ENCODE results near the gene TTC23L.

Gene TTC23L

DNA sequence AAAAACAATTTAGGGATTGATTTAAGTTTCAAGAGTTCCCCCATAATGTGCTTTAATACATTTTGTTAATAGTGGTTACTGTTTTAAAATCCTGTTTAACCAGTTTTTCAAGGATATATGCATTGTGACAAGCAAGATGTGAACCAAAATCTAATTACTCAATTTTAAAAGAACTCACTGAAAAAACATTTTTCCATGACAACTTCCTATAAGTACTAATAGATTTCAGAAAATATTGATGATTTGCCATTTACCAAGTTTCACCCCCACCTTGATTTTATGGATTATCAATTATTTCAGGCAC is 85.5 kb downstream of the TTC23L start:
- no peak for DNase-seq

DNA sequence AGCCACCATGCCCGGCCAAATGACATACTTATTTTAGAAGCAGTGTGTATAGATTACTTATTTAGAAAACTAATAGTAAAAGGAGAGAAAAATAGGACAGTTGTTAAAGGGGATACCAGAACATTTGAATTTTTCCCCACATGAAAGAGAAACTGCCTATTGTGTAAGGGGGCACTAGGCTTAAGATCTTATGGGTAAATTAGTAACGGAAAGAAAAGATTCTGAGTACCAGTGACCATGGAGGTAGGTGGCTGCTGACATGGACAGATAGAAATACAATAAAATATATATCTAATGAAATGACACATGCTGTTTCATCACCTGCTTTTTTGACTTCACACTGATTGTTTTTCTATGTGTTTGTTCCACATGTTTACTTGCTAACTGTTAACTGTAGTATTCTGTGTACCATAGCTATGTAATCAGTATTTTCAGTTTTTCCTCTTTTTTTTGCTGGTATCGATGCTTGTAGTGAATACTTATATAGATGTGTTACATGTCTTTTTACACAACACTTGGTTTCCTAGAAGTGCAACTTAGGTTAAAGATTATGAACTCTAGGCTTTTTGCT is 87.4 kb downstream of the TTC23L start:
- DNase-seq: no peak

DNA sequence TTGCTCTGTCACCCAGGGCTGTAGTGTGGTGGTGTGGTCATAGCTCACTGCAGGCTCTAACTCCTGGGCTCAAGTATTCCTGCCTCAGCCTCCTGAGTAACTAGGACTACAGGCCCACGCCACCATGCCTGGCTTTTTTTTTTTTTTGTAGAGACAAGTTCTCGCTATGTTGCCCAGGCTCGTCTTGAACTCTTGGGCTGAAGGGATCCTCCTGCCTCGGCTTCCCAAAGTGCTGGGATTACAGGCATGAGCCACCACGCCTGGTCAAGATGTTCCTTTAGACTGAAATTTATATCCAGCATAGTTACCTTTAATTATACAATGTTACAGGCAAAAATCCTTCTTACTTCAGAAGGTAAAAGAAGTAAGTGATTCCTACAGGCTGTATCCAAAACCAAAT is 88.8 kb downstream of the TTC23L start:
- DNase-seq: no peak

DNA sequence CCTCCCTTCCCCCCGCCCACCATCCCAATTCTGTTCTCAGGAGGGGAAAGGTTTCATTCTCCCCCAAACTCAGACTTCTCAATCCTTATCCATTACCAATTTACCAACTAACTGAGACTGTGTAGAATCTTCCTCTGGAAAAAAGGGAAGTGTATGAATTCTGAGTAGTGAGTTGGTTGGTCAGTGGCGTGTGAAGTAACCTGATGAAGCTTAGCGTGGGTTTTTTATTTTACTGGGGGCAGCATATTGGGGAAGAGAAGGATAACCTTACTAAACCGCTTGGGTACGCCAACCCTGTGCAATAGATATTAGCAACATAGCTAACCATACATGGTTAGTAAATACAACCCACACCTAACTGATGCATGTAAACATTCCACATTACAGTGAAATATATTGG is 89.3 kb downstream of the TTC23L start:
- DNase-seq: no peak

DNA sequence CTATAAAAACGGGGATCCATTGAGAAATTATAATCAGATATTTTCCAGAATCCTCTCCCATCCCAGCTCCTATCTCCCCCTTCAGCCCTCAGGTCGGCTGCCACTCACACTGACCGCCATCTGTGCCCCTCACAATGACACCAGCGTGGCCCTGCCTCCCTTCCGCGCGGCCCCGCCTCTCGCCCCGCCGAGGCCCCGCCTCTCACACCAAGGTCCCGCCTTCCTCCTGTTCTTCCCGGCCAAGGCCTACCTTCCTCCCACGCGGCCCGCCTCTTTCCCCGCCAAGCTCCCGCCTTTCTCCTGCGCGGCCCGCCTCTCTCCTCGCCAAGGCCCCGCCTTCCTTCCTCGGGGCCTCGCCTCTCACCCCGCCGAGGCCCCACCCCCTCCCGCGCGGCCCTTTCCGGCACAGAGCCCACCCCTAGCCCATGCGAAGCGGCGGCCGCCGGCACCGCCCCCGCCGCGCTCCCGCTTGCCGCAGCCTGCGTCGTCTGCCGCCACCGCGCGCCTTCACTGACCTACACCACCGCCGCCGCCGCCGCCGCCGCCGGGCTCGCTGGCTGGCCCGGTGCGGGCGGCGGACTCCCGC is 90.3 kb downstream of the TTC23L start, which contains the start of gene DNAJC21:
TSS of gene DNAJC21 (plus strand) at position 426 of the 586 bp plus-strand sequence. CDS start 261 bp downstream, outside the sequence.
- DNase-seq: peak; percentile 98

DNA sequence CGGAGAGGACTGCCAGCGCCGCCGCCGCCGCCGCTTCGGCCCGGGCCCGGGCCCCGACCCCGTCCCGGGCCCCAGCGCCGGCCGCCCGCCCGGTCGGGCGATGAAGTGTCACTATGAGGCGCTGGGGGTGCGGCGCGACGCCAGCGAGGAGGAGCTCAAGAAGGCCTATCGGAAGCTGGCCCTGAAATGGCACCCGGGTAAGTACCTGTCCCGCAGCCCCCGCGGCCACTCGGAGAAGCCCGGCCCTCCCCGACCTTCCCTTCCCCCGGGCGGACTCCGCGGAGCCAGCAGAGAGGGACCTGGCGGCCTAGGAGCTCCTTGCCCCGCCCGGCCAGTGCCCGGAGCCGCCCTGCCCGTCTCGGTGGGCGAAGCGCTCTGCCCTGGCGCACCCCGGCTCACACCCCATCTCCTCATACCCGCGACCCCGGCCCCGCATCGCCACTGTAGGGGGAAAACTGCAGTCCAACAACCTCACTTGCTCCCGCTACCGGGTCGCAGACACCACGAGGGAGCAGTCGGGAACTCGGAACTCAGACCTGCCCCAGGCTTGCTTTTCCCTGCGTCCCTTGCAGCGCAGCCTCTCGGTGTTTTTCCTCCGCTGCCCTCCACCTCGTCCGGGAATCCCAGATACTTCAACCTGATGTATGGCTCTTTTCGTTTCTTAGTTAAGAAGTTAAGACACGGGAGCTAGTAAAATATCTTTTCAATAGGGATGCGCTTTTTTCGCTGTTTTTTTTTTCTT is 90.9 kb downstream of the TTC23L start:
- DNase-seq: peak; percentile 83

DNA sequence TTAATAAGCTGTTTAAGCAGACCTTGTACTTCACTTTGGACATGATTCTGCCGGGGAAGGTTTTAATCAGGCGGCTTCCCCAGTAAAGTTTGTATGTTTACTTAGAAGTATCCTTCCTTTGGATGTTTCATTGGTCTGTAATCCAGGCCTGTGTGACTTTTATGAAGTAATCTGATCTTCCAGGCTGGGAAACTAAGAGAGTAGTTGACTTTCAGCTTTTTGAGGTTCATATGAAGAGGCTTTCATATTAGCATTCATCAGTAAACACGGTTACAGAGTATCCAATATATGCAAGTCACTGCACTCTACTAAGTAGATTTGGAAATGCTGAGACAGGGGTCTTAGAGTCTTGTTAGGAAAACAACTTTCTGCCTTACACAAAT is 91.5 kb downstream of the TTC23L start:
- no peak for DNase-seq

DNA sequence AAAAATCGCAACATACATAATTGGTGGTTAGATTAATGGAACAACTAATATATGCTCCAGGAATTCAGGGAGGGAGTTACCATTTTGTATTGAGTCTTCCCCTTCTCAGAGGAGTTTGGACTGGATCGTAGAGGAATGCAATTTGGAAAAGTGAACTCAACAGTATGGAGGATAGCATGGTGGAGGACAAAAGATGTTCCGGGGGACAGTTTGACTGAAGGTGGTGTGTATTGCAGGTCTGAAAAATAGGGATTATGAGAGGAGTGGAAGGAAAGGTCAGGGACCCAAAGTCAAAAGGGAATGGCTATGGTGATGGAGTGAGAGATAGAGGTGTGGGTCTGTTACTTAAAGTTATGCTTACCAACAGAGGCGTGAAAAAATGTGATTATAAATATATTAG is 91.9 kb downstream of the TTC23L start:
- DNase-seq: no peak

DNA sequence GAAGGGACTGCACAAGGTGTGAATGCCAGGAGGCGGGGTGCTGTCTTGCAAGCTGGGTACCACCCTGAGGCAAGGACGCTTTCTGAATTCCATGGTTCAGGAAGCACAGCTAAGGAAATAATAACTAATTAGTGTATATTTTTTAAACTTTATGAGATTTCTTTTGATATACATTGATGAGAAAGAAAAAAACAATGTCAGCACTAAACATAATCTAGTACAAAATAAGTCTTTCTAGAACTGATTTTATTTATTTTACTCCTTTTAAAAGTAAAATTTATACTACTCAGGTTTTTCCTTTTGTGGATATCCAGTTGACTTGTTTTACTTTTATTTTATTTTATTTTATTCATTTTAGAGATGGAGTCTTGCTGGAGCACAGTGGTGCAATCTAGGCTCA is 94.0 kb downstream of the TTC23L start:
- DNase-seq: no peak

DNA sequence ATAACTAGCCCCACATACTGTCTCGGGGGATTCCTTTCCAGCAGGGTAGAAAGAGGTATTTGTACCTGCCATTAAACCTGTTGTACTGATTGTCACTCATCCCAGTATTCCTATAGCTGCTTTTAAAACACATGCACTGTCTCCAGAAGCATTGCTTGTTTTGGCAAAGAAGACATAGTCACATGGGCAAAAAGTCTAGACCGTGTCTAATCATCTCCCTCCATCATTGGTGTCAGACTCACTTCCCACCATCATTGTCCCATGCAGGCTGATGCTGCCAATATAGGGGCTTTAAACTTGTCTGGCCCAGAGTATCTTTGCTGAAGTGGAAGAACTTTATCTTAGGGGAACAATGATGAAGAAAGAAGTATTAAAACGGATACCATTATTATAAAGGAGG is 103.0 kb downstream of the TTC23L start:
- no peak for DNase-seq

DNA sequence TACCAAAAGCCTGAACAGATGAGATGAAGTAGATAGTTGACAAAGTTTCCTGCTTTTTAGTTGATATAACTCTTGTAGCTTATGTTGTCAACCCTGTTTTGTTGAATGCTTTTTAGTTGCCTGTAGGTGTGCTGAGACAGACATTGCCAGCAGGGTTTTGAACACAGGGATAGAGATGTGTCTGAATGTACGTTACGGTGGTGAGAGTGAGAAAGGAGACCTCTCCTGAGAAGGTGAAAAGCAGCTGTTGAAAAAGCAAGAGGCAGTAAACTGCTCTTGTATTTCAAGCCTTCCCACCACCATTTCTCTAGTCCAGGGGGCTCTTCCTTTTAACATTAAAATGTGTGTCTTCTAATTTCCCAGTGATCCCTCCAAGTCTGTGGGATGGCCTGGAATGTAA is 105.1 kb downstream of the TTC23L start:
- DNase-seq: no peak

DNA sequence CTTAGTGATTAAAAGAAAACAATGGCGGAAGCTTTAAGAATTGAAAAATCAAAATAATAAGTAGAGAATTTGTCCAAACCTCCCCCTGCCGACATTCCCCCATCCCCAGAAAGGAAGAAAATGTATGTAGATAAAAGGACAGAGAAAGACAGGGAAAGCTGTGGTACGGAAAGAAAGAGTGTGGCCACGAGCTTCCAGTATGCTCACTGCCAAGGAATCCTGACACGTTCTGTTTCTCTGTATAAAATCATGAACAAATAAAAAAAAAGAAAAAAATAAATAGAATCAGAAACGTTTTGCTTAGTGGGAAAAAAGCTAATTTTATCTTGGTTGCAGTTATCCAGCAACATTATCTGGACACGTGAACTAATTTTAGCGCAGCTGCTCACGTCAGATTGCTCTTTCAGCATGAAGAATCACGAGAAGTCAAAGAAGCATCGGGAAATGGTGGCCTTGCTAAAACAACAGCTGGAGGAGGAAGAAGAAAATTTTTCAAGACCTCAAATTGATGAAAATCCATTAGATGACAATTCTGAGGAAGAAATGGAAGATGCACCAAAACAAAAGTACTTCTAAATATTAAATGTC is 105.6 kb downstream of the TTC23L start:
- DNase-seq: no peak

Measured in stimulated activated CD8-positive, alpha-beta memory T cell treated with anti-CD3 and anti-CD28 coated beads, Interleukin-4, amount 100 ng/mL, for 48 hours (primary cell).